ENCODE data around the gene CTNNA1.

- TF ChIP-seq, protein P1, sequence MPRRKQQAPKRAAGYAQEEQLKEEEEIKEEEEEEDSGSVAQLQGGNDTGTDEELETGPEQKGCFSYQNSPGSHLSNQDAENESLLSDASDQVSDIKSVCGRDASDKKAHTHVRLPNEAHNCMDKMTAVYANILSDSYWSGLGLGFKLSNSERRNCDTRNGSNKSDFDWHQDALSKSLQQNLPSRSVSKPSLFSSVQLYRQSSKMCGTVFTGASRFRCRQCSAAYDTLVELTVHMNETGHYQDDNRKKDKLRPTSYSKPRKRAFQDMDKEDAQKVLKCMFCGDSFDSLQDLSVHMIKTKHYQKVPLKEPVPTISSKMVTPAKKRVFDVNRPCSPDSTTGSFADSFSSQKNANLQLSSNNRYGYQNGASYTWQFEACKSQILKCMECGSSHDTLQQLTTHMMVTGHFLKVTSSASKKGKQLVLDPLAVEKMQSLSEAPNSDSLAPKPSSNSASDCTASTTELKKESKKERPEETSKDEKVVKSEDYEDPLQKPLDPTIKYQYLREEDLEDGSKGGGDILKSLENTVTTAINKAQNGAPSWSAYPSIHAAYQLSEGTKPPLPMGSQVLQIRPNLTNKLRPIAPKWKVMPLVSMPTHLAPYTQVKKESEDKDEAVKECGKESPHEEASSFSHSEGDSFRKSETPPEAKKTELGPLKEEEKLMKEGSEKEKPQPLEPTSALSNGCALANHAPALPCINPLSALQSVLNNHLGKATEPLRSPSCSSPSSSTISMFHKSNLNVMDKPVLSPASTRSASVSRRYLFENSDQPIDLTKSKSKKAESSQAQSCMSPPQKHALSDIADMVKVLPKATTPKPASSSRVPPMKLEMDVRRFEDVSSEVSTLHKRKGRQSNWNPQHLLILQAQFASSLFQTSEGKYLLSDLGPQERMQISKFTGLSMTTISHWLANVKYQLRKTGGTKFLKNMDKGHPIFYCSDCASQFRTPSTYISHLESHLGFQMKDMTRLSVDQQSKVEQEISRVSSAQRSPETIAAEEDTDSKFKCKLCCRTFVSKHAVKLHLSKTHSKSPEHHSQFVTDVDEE (CRISPR knock-in tag; IDR thresholded peaks at IDR 0.05): no peak
- TF ChIP-seq PPARA (CRISPR knock-in tag; IDR thresholded peaks at IDR 0.05; ENCODE audit: borderline replicate concordance): no peak
- TF ChIP-seq, protein P2, sequence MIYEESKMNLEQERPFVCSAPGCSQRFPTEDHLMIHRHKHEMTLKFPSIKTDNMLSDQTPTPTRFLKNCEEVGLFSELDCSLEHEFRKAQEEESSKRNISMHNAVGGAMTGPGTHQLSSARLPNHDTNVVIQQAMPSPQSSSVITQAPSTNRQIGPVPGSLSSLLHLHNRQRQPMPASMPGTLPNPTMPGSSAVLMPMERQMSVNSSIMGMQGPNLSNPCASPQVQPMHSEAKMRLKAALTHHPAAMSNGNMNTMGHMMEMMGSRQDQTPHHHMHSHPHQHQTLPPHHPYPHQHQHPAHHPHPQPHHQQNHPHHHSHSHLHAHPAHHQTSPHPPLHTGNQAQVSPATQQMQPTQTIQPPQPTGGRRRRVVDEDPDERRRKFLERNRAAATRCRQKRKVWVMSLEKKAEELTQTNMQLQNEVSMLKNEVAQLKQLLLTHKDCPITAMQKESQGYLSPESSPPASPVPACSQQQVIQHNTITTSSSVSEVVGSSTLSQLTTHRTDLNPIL (CRISPR knock-in tag; IDR thresholded peaks at IDR 0.05; ENCODE audit: low read depth): peak; percentile 66; the same call in 1 of the 2 replicates
- no peak for TF ChIP-seq ARNTL (CRISPR knock-in tag; IDR thresholded peaks at IDR 0.05; ENCODE audit: borderline replicate concordance, low read depth)
- peak; percentile 45; the same call in 1 of the 2 replicates for TF ChIP-seq PATZ1 (CRISPR knock-in tag; IDR thresholded peaks at IDR 0.05; ENCODE audit: borderline replicate concordance)
- TF ChIP-seq OSR1 (CRISPR knock-in tag; IDR thresholded peaks at IDR 0.05): no peak
- no peak for TF ChIP-seq RARB (CRISPR knock-in tag; IDR thresholded peaks at IDR 0.05)
- peak; percentile 85; the same call in 1 of the 2 replicates for TF ChIP-seq POU6F1 (CRISPR knock-in tag; IDR thresholded peaks at IDR 0.05; ENCODE audit: borderline replicate concordance, low read depth)
- no peak for TF ChIP-seq ZFP3 (CRISPR knock-in tag; IDR thresholded peaks at IDR 0.05)
Measured at GRCh38 chr5:138833726-138834480, 80.7 kb downstream of the CTNNA1 start.

Measured in SK-N-SH treated with all-trans-retinoic acid at 6 μM for 48 hours (cell line).